WI38 (cell line): ENCODE results near the gene SORL1.
"Not testable (repeated sequence)": the region's sequence is repeated elsewhere in the genome, so short reads cannot be mapped to it uniquely, and the experiment has no call there.

ENCODE experiments used
- H3K4me3 ChIP-seq: 2 replicates; pipeline ENCODE4 v1.5.1; 2011; ENCODE audit warnings: low read depth, mild to moderate bottlenecking, control low read depth, low read length
- TF ChIP-seq, protein P1 (sequence below): IDR thresholded peaks from 2 replicates; pipeline ENCODE4 v1.5.1; 2012; ENCODE audit warnings: low read depth, mild to moderate bottlenecking, control low read depth, low read length

SORL1 gene

DNA sequence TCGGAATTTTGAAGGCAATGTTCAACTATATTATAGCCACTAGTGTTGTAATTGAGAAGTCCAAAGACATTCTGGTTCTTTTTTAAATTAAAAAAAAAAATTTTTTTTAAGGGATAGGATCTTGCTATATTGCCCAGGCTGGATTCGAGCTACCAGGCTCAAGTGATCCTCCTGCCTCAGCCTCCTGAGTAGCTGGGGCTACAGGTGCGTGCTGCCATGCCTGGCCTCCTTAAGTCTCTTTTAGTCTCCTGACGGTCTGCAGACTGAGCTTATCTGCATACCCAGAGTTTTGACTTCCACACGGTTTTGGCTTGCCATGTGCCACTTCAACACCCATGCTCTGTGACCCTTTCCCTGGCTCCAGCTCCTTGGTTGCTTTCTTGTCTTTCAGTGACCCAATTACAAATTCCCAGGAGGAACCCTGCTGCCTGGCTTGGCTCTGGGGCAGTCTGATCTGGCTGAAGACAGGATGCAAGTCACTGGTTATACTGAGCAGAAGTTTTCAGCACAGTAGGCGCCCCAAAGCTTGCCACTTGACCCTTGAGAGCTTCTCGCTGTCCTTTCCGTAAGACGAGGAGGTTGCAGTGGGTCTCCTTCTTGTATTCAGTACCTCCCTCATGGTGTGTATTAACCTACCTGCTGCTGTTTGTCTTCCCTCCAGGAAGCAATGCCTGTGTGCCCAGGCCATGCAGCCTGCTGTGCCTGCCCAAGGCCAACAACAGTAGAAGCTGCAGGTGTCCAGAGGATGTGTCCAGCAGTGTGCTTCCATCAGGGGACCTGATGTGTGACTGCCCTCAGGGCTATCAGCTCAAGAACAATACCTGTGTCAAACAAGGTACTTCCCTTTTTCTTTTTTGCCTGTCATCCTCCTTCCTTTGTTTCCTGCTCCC lies 114.4 kb downstream of the SORL1 start:
- TF ChIP-seq, protein P1, sequence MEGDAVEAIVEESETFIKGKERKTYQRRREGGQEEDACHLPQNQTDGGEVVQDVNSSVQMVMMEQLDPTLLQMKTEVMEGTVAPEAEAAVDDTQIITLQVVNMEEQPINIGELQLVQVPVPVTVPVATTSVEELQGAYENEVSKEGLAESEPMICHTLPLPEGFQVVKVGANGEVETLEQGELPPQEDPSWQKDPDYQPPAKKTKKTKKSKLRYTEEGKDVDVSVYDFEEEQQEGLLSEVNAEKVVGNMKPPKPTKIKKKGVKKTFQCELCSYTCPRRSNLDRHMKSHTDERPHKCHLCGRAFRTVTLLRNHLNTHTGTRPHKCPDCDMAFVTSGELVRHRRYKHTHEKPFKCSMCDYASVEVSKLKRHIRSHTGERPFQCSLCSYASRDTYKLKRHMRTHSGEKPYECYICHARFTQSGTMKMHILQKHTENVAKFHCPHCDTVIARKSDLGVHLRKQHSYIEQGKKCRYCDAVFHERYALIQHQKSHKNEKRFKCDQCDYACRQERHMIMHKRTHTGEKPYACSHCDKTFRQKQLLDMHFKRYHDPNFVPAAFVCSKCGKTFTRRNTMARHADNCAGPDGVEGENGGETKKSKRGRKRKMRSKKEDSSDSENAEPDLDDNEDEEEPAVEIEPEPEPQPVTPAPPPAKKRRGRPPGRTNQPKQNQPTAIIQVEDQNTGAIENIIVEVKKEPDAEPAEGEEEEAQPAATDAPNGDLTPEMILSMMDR = no peak
- no peak overlapping the region for H3K4me3 ChIP-seq

DNA sequence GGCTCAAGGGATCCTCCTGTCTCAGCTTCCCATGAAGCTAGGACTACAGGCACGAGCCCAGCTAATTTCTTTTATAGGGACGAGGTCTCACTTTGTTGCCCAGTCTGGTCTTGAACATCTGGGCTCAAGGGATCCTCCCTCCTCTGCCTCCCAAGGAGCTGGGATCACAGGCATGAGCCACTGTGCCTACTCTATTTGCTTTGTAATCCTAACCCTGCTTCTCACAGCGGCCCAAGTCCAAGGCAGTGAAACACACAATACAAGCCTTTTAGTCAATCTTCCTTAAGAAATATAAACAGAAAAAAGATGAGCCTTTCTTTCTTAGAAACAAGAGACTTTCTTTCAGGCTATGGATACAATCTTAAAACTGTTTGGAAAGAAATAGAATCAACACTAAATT lies 115.9 kb downstream of the SORL1 start:
- H3K4me3 ChIP-seq = no peak overlapping the region
- TF ChIP-seq, protein P1 = no peak

DNA sequence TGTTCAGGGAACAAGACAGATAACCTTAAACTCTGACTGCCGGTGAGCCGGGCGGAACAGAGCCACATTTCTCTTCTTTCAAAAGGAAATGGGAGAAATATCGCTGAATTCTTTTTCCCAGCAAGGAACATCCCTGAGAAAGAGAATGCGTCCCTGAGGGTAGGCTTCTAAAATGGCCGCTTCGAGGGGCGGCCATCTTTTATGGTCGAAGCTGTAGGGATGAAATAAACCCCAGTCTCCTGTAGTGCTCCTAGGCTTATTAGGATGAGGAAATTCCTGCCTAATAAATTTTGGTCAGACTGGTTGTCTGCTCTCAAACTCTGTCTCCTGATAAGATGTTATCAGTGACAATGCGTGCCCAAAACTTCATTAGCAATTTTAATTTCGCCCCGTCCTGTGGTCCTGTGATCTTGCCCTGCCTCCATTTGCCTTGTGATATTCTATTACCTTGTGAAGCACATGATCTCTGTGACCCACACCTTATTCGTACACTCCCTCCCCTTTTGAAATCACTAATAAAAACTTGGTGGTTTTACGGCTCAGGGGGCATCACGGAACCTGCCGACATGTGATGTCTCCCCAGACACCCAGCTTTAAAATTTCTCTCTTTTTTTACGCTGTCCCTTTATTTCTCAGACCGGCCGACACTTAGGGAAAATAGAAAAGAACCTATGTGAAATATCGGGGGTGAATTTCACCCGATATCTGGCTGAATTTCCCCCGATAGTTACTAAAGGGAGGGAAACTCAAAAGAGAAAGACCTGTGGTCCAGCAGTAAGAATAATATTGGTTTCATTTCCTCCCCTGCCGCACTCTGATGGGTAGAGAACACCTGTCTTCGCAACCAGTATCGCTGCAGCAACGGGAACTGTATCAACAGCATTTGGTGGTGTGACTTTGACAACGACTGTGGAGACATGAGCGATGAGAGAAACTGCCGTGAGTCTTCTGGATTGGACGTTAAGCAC lies 117.5 kb downstream of the SORL1 start:
- H3K4me3 ChIP-seq = not testable (repeated sequence)

DNA sequence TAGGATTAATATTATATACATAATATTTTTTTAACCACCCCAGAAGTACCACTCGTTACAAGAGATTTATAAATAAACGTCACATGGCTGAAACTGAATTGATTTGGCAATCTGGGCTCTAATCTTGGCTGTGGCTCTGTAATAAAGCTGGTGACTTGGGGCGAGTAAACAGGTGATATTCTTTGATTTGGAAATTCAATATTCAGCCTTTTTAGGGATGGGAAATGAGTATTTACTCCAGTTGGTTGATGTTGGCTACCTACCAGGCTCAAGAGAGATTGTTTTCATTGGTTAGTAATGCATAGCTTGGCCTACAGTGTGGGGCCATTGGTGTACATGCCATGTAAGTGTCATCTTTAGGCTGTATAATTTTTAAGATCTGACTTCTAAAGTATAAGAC lies 118.3 kb downstream of the SORL1 start:
- no peak overlapping the region for H3K4me3 ChIP-seq
- TF ChIP-seq, protein P1 = no peak

DNA sequence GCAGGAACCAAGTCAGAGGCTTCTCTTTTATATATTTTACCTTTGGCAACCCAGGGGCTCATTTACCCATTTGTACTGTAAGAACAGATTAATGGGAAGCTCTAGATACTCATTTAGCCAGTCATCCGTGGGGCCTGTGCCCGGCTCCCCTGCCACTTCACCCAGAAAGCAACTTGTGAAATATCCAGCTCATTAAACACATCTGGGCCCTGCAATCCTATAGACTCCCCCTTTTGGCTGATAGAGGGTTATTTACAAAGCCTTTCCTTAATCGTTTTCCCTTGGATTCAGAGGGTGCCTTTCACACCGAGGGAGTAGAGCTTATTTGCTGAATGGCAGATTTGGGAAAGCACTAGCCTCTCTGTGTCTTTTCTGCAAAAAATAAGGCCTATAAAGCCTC lies 119.4 kb downstream of the SORL1 start:
- TF ChIP-seq, protein P1 = no peak
- H3K4me3 ChIP-seq = no peak overlapping the region

DNA sequence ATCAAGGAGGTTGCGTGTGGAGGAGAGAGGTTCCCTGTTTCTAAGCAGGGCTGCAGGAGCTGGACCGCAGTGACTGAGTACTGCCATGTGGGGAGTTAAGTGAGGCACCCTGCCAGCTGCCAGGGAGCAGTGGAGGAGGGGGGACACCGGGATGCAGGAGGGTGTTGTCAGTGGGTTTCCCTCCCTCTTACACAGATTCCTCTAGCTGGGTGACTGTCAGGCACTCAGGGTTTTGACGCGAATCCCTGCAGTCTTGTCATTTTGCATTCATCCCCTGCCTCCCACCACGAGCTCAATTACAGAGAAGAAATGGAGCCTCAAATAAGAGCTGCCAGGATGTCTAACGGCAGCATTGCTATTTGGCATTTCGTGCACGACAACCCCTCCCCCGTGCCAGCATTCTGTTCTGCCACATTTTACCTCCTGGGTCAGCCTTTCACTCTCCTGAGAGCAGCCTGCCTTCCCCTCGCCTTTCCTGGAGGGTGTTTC lies 120.5 kb downstream of the SORL1 start:
- no peak overlapping the region for H3K4me3 ChIP-seq
- TF ChIP-seq, protein P1 = no peak

DNA sequence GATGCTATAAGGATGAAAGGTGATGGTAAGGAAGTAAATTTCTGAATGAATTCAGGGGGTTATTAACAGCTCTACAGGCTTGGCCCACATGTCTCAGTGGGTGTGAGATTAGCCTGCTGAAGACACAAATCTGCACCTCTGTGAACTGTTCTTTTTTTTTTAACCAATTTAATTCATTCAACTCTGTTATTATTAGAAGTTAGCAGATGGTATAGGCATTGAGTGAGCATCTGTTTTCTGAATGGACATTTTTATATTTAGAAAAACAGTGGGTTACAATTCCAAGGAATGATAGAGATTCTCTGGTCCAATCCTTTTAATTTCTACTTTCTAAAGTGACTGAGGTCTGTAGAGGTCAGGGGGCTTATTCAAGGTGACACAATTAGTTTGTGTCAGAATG lies 122.7 kb downstream of the SORL1 start:
- no peak overlapping the region for H3K4me3 ChIP-seq
- TF ChIP-seq, protein P1 = no peak
